Chondrocyte (in vitro differentiated cells): ENCODE data around the gene SLC25A21. TPM values are rescaled to one million over a fixed set of nuclear protein-coding genes. Genes with fewer than 3 reads are reported as not detected.
A peak's percentile ranks its signal among the peaks of the same experiment; 100 is the strongest.

Experiments
- DNase-seq: peaks from one replicate; pipeline ENCODE4 v3.0.0; 2021; ENCODE audit warnings: mixed read lengths, low spot score
- H3K27ac Mint-ChIP-seq: one replicate; pipeline ENCODE4 v1.8.0; 2021; ENCODE audit warnings: mild to moderate bottlenecking, moderate library complexity, mixed read lengths; ENCODE audit not compliant: unreplicated experiment
- H3K27me3 Mint-ChIP-seq: 2 replicates; pipeline ENCODE4 v1.8.0; 2021; ENCODE audit warnings: low read depth, mixed read lengths
- H3K36me3 Mint-ChIP-seq: 2 replicates; pipeline ENCODE4 v1.8.0; 2021; ENCODE audit warnings: low read depth, mixed read lengths
- H3K4me1 Mint-ChIP-seq: 2 replicates; pipeline ENCODE4 v1.8.0; 2021; ENCODE audit warnings: low read depth, mild to moderate bottlenecking, mixed read lengths
- H3K4me3 Mint-ChIP-seq: one replicate; pipeline ENCODE4 v1.8.0; 2021; ENCODE audit warnings: mild to moderate bottlenecking, moderate library complexity, mixed read lengths; ENCODE audit not compliant: unreplicated experiment
- H3K9me3 Mint-ChIP-seq: 2 replicates; pipeline ENCODE4 v1.8.0; 2021; ENCODE audit warnings: low read depth, mixed read lengths
- CTCF ChIP-seq: fragments of 200-600 bp; sonication (generic); IDR thresholded peaks from 2 replicates; pipeline ENCODE4 v1.5.0; 2021; ENCODE audit warnings: antibody characterized with exemption, mild to moderate bottlenecking, moderate library complexity
- total RNA-seq: library from RNA; stranded (reverse); gene quantifications from 3 replicates; pipeline ENCODE4 v1.2.1, GENCODE V29; 2021

The SLC25A21 gene
- total RNA-seq, 1 donor from 2014 or later, result 0.22 TPM

DNA sequence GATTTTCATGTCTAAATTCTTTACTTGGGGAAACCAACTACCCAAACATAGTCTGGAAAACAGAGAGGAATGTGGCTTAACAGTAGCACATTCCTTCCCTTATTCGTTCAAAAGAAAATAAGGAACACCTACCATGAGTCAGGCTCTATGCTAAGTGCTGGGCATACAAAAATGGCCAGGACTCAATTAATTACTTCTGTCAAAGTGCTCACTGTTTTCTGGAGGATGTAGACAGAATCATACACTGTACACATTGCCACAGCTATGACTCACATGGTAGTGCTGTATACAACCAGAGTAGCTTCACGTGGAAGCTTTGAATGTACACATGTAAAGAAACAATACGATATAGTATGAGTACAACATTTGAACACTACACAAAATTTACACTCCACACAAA, 50.1 kb downstream of the SLC25A21 start:
- Mint-ChIP-seq H3K27me3 (no peaks in the 10 kb centered on the region), H3K36me3 (no peaks in the 10 kb centered on the region), H3K4me1 (peaks cover 29% of the 10 kb centered on the region), H3K9me3 (peaks cover 4% of the 10 kb centered on the region), H3K27ac (no peak overlapping the region), H3K4me3 (no peak overlapping the region)
- TF ChIP-seq CTCF, result no peak
- DNase-seq, result no peak

DNA sequence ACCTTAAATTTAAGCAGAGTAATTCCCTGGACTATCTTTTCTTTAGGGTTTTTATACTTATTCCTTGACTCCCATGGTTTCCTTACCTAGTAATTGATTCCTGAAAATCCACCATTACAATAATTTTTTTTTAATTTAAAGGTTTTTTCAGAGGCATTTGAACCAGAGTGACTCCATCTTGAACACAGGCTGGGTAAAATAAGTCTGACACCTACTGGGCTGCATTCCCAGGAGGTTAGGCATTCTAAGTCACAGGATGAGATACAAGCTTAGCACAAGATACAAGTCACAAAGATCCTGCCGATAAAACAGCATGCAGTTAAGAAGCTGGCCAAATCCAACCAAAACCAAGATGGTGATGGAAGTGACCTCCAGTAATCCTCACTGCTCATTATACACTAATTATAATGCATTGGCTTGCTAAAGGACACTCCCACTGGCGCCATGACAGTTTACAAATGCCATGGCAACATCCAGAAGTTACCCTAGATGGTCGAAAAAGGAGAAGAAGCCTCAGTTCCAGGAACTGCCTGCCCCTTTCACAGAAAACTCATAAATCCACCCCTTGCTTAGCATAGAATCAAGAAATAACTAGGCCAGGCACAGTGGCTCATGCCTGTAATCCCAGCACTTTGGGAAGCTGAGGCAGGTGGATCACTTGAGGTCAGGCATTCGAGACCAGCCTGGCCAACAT, 53.6 kb downstream of the SLC25A21 start:
- Mint-ChIP-seq H3K36me3 (no peaks in the 10 kb centered on the region), H3K27ac (no peak overlapping the region), H3K4me3 (no peak overlapping the region), H3K4me1 (peaks cover 46% of the 10 kb centered on the region), H3K9me3 (peaks cover 4% of the 10 kb centered on the region), H3K27me3 (no peaks in the 10 kb centered on the region)
- no peak for TF ChIP-seq CTCF
- DNase-seq, result no peak

DNA sequence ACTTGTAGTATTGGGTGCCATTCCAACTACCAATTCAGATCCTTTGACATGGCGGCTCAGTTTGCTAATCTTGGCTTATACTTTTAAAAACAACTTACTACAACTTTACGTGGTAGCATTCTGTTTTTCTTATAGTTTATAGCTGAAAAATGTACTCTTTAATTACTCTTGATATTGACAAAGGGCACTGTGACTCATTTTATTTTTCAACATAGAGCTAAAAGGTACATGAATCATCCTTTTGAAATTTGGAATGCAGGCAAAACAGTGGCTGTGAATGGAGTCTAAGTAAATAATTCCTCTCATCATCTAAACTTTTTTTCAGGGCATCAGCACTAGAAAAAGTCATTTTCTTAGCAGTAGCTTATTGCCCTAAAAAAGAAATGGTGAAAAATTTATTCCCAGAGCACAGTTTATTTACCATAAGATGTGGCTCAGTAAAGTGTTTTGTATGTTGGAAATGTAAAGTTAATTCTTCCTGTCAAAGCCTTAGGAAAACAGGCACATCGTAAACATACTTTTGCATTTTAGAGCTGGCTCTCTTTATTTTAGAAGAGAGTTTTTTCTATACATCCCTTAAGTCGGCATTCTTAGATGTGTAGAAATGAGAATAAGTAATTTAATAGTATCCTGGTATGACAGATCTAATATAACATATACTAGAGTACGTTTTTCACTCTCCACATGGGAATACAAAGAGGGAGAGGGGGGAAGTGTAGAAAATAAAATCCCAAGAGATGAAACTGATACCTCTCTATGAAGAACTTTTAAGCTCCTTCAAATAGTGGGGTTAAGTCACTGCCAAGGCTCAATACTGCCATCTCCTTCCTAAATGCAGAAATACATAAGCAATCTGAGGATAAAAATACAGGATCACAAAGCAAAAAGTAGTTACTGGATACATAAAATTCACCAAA, 55.2 kb downstream of the SLC25A21 start:
- peak; percentile 88 for TF ChIP-seq CTCF
- Mint-ChIP-seq H3K27ac (peak overlapping the region; percentile 38), H3K36me3 (no peaks in the 10 kb centered on the region), H3K27me3 (no peaks in the 10 kb centered on the region), H3K9me3 (peaks cover 4% of the 10 kb centered on the region), H3K4me3 (no peak overlapping the region), H3K4me1 (peaks cover 35% of the 10 kb centered on the region)
- DNase-seq, result no peak

DNA sequence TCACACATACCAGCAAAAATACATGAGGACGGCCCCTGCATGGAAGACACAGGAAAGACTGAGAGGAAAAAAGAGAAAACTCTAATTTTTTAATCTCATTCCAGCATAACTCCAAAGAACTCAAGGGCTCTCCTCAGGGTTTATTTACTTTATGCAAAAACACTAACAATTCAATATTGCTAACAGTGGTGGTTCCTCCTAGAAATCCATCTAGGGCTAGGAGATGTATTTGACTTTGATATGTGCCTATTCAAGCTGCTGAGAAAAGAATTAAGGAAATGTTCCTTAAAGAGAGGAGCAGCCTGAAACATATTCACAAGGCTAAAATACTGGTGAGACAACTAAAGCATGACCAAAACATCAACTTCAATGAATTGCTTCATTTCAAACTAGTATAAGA, 57.0 kb downstream of the SLC25A21 start:
- Mint-ChIP-seq H3K9me3 (peaks cover 2% of the 10 kb centered on the region), H3K4me3 (no peak overlapping the region), H3K27me3 (no peaks in the 10 kb centered on the region), H3K4me1 (peaks cover 24% of the 10 kb centered on the region), H3K27ac (no peak overlapping the region), H3K36me3 (no peaks in the 10 kb centered on the region)
- DNase-seq, result no peak
- TF ChIP-seq CTCF, result no peak

- no peaks in the 10 kb centered on the region for H3K27me3 Mint-ChIP-seq
- no peak overlapping the region for H3K4me3 Mint-ChIP-seq
- no peak overlapping the region for H3K27ac Mint-ChIP-seq
- DNase-seq, result no peak
- H3K4me1 Mint-ChIP-seq, result peaks cover 24% of the 10 kb centered on the region
- H3K36me3 Mint-ChIP-seq, result no peaks in the 10 kb centered on the region
- H3K9me3 Mint-ChIP-seq, result peaks cover 2% of the 10 kb centered on the region
- TF ChIP-seq CTCF, result no peak
Measured at GRCh38 chr14:37114559-37114958, 57.8 kb downstream of the SLC25A21 start.
